CD4-positive, alpha-beta T cell treated with Interleukin-15 for 1 hour (primary cell): ENCODE data around the gene MEF2D.

Source experiments
- DNase-seq: peaks from one replicate; pipeline ENCODE4 v3.0.0-alpha.2; 2020

Gene MEF2D

DNA sequence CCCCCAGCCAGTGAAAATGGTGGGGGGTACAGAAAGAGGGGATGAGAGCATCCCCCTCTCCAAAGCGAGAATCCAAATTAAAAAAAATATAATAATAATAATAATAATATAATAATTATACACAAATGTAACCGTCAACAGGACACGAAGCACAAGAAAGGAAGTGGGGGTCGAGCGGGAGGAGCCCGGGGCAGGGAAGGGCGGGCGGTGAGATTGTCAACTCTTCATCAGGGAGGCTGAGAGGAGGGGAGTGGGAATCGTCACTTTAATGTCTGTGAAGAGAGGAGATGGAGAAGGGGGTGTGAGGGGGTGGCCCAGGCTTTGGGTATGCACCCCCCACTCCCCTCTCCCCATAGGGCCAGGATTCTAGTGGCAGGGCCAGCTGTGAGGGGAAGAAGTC is 33.2 kb downstream of the MEF2D start:
- DNase-seq = no peak

DNA sequence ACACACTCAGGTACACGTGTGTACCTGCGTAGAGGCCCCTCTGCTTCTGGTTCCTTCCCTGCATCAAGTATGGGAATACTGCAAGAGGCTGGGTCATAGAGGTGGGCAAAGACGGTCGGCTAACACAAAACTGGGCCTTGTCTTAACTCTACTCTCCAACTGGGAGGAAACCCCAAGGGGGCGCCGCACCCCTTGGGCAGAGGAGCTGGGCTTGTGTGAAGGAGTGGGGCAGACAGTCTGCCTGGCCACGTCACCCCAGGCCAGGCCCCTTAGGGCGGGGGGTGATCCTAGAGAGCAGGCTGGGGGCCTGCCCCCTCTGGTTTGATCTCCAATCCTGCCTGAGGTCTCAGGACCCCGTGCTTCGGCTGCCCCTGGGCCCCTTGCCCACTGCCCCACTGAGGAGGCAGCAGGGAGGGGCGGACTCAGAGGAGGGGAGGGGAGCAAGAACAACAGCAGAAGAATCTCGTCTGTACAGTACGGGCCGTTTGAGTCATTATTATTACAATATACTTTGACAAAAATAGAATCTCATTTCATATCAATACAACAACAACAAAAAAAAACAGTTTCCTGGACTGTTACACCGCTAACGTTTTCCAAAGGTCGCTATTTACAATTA is 34.7 kb downstream of the MEF2D start:
- DNase-seq = no peak

DNA sequence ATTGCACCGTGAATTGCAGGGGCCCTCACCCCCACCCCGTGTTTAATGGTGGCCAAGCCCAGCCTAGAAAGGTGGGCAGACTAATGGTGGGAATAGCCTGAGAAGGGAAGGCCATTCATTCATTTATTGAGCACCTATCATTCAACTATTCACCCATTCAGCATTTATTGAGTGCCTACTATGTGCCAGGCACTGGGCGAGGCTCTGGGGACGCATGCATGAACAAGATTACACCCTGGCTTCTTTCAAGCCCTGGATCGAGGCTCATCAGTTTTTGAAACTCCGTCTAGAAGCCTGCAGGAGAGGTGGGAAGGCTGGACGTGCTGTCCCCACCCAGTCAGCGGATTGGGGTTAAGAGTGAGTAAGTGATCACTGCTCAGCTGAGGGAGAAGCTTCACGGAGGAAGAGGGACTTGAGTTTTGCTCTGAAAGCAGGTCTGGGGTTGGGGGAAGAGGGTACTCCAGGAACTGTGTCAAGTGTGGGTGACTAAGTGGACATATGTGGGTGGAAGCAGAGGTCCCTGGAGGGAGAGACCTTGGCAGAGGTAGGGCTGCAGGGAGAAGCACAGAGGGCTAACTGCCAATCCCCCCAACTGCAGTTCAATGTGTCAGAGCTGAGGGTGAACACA is 35.6 kb downstream of the MEF2D start:
- DNase-seq = no peak

- no peak for DNase-seq
Measured at GRCh38 chr1:156464335-156464734, 36.2 kb downstream of the MEF2D start.

DNA sequence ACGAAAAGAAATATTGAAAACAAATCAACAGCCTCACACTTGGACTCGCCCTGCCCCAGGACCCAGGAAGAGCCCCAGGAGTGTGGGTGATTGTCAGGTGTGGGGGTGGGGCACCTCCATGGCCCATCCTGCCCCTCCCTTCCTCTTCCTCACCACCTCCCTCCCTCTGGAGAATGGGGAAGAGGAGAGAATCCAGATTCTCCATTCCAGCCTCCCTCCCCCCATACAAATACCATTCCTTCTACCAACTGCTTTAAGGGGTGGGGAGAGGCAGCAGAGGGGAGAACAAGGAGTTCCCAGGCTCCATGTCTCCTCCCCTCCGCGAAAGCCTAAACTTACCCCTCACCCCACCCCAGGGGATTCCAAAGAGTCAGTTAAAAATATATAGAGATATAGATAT is 36.7 kb downstream of the MEF2D start:
- DNase-seq = no peak

- no peak for DNase-seq
Measured at GRCh38 chr1:156462954-156463795, 37.4 kb downstream of the MEF2D start.

GRCh38 chr1:156461781-156462647 is 38.6 kb downstream of the MEF2D start:
- DNase-seq = no peak

GRCh38 chr1:156461109-156461508 is 39.5 kb downstream of the MEF2D start:
- DNase-seq = no peak

DNA sequence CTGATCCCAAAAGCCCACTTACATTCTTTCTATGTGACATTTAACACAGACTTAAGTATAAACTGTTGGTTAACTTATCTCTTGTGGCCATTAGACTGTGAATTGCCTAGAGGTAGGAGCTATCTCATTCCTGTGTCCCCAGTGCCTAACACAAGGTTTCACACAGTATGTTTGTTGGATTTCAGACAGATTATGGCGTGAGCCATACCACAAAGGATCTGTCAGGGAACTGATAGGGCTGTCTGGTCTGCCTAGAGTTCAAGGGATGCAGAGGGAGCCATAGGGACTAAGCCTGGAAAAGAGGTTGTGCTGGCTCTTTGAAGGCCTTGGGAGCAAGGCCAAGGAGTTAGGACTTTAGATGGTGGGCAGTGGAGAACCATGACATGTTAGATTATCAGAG is 40.0 kb downstream of the MEF2D start:
- no peak for DNase-seq

DNA sequence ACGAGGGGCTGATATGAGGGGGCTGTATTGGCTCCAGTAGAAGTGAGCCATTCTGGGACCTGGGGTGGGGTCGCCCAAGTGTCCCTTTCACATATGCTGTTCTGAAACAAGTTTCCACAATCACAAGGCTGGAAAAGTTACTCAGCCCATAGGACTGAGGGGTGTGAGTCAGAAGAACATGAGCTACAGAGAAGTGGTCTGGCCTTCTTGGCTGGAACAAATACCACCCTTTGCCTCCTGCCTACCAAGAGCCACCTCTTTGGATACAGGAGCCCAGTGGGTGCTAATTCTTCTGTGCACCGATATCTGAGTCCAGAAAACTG is 42.4 kb downstream of the MEF2D start:
- no peak for DNase-seq

DNA sequence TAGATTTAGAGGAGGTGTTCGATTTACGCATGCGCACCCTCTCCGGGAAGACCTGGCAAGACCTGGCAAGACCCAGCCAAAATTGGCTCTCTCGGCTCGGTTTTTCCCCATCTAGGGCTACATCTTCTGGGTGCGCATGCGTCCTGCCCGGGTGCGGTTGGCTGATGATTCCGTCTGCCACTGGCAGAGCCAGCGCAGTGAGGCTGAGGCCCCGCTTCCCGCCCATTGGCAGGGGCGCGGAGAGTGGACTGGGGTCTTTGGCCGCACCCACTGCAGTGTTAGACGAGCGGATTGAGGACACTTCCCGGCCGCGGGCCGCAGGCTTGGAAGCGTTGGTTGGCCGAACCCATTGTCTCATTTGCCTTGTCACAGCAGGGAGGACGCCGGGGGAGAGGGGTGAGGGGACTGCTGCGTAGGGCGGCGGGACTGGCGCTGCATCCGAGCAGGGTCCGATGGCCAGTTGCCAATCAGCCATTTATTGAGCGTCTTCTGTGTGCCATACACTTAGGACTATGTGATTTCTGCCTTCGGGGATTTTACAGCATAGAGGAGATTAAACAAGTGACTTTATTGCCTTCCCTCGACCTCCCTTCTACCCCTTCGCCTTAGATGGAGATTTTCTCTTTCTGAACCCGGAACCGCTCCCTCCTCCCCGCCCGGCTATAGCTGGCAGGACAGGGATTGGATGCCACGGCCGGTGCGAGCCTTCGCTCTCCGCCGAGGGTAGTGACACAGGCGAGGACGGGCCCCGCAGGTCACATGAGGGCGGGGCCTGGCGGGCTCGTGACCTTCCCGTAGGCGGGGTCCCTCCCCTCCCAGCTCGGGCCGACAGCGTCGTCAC is 43.7 kb downstream of the MEF2D start:
- DNase-seq = peak; percentile 99

- no peak for DNase-seq
Measured at GRCh38 chr1:156455362-156455761, 45.2 kb downstream of the MEF2D start.

GRCh38 chr1:156452907-156453306 is 47.7 kb downstream of the MEF2D start:
- no peak for DNase-seq

DNA sequence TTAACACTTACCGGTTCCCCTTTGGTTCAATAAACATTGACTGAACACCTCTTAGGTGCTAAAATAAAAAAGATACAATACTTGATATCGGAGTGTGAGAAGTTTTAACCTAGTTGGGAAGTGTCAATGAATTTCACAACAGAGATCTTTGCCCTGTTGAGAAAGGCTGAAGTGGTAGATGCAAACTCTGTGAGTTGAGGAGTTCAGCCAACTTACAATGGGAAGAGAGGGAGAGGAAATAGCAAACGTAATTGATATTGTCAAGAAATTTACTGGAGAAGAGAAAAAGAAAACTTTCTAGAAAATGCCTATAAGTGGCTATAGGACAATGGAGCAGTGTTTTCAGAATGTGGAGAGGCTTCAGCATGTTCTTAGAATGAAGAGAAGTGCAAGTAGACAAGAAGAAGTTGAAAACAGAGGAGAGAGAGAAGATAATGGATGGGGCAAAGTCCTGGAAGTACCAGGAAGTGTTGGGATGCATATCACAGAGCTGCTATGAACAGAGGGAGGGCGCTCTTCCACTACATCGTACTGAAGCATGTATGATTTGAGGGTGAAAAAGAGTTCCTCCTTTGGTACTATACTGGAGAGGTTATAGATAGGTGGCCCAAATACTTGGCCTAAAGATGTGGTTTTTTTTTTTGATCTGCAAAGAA is 48.9 kb downstream of the MEF2D start:
- no peak for DNase-seq

GRCh38 chr1:156448134-156448967 is 52.2 kb downstream of the MEF2D start:
- no peak for DNase-seq

DNA sequence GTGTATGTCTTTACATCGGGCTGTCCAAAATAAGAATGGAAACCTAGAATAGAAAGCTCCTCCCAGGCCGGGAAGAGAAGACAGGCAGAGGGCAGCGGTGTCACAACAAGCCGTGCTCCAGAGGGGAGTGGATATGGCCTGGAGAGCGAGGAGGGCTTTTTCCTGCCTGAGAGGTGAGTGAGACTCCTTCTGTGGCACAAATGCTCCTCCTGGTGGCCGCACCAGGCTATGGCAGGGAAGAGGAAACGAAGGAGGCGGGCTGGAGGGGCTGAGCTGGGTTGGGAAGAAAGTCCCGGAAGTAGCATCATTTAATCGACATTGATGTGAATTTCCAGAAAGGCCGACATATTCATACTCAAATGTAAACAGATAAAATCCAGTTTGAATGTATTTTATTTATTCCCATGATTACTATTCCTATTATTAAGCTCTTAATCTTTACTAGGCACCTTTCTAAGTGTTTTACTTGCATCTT is 54.7 kb downstream of the MEF2D start:
- peak; percentile 74 for DNase-seq

GRCh38 chr1:156444407-156445001 is 56.1 kb downstream of the MEF2D start:
- DNase-seq = no peak

GRCh38 chr1:156443286-156443685 is 57.3 kb downstream of the MEF2D start:
- DNase-seq = no peak

DNA sequence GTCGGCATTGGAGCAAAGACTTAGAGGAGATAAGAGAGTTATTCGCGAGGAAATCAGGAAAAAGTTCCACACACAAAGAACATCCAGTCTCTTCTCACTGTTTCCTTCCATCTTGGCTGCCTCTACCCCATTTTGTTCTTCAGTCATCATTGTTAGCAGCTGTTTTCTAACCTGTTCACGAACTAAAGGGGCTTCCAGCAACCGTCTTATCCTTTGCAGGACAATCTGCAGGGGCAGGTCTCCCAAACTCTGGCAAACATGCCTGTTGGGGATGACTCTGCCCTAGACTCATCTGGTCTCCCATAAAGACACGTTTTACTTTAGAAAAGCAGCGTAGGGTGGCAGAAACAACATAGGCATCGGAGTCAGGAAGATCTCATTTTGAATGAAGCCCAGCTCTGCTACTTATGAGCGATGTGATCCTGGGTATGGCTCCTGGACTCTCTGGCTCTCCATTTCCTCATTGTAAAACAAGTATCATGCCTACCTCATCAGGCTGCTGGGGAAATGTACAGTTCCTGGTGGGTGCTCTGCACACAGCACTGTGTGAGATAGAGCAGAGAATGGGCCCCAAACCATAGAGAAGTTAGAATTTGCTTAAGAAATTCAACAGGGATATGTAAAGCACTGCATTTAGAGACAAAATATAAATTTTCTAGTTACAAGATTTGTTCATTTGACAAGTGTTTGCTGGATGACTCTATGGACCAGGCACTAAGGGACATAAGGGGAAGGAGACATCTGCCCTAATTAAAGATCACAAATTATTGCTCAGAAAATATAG is 59.7 kb downstream of the MEF2D start:
- DNase-seq = no peak
